Neural cell (in vitro differentiated cells): ENCODE data around the gene HECA. TPM values are rescaled to one million over a fixed set of nuclear protein-coding genes. Genes with fewer than 3 reads are reported as not detected.

ENCODE experiments used
- H2AFZ ChIP-seq: fragments of 200-600, 300-800 bp; sonication (generic), shearing (Covaris generic); 2 replicates; pipeline ENCODE4 v1.6.0; 2014; ENCODE audit warnings: low read depth, mild to moderate bottlenecking, antibody characterized with exemption, low read length, moderate library complexity
- H3F3A ChIP-seq: fragments of 200-600 bp; shearing (Covaris generic); 2 replicates; pipeline ENCODE4 v1.6.1; 2016; ENCODE audit warnings: mild to moderate bottlenecking, moderate library complexity, mixed read lengths, antibody characterized with exemption, low read length; ENCODE audit not compliant: insufficient read depth, poor library complexity, severe bottlenecking
- H3K27ac ChIP-seq: fragments of 200-600, 300-800 bp; sonication (generic), shearing (Covaris generic); 2 replicates; pipeline ENCODE4 v1.5.1; 2014; ENCODE audit warnings: mild to moderate bottlenecking, low read length, moderate library complexity
- H3K27me3 ChIP-seq: fragments of 300-800, 200-600 bp; sonication (generic), shearing (Covaris generic); 2 replicates; pipeline ENCODE4 v1.6.0; 2014; ENCODE audit warnings: mild to moderate bottlenecking, low read depth, low read length, moderate library complexity; ENCODE audit not compliant: insufficient read depth
- H3K36me3 ChIP-seq: fragments of 300-800, 200-600 bp; sonication (generic), shearing (Covaris generic); 2 replicates; pipeline ENCODE4 v1.5.1; 2014; ENCODE audit warnings: mild to moderate bottlenecking, antibody characterized with exemption, low read length, moderate library complexity; ENCODE audit not compliant: insufficient read depth
- H3K4me2 ChIP-seq: fragments of 300-800, 200-600 bp; sonication (generic), shearing (Covaris generic); 2 replicates; pipeline ENCODE4 v1.6.0; 2014; ENCODE audit warnings: mild to moderate bottlenecking, low read length
- H3K4me3 ChIP-seq: fragments of 300-800, 200-600 bp; sonication (generic), shearing (Covaris generic); 2 replicates; pipeline ENCODE4 v1.5.1; 2014; ENCODE audit warnings: mild to moderate bottlenecking, low read length, moderate library complexity
- H3K79me2 ChIP-seq: fragments of 200-600 bp; shearing (Covaris generic); replicated peaks from 2 replicates; pipeline ENCODE4 v1.6.0; 2014; ENCODE audit warnings: mild to moderate bottlenecking, low read length, moderate library complexity; ENCODE audit not compliant: insufficient read depth
- H3K9ac ChIP-seq: fragments of 300-800, 200-600 bp; sonication (generic), shearing (Covaris generic); 2 replicates; pipeline ENCODE4 v1.6.1; 2016; ENCODE audit warnings: mild to moderate bottlenecking, low read length, mixed read lengths
- H3K9me2 ChIP-seq: fragments of 200-600 bp; shearing (Covaris generic); 2 replicates; pipeline ENCODE4 v1.6.1; 2016; ENCODE audit warnings: mild to moderate bottlenecking, low read length, mixed read lengths; ENCODE audit not compliant: insufficient read depth
- H3K9me3 ChIP-seq: fragments of 200-600, 300-800 bp; sonication (generic), shearing (Covaris generic); 2 replicates; pipeline ENCODE4 v1.6.1; 2016; ENCODE audit warnings: mild to moderate bottlenecking, mixed run types, low read length, moderate library complexity, mixed read lengths
- H4K20me1 ChIP-seq: fragments of 200-600 bp; shearing (Covaris generic); 2 replicates; pipeline ENCODE4 v1.6.1; 2016; ENCODE audit warnings: mild to moderate bottlenecking, mixed run types; ENCODE audit not compliant: insufficient read depth
- CTCF ChIP-seq: fragments of 450-650 bp; IDR thresholded peaks from 2 replicates; pipeline ENCODE4 v1.5.1; 2014; ENCODE audit warnings: antibody characterized with exemption, mild to moderate bottlenecking, moderate library complexity; ENCODE audit not compliant: poor library complexity, severe bottlenecking
- EP300 ChIP-seq: fragments of 450-650 bp; conservative IDR thresholded peaks from 2 replicates; pipeline ENCODE4 v1.6.1; 2014; ENCODE audit warnings: antibody characterized with exemption, mild to moderate bottlenecking, moderate library complexity; ENCODE audit not compliant: poor library complexity, severe bottlenecking
- EZH2 ChIP-seq: fragments of 200-600, 300-800 bp; shearing (Covaris generic), sonication (generic); IDR thresholded peaks from 2 replicates; pipeline ENCODE4 v1.6.1; 2014; ENCODE audit warnings: antibody characterized with exemption, low read length, borderline replicate concordance, mild to moderate bottlenecking; ENCODE audit not compliant: insufficient read depth, poor library complexity, severe bottlenecking
- MXI1 ChIP-seq: fragments of 450-650 bp; conservative IDR thresholded peaks from 2 replicates; pipeline ENCODE4 v1.6.1; 2014; ENCODE audit warnings: antibody characterized with exemption, mild to moderate bottlenecking; ENCODE audit not compliant: poor library complexity, severe bottlenecking
- POLR2AphosphoS5 ChIP-seq: IDR thresholded peaks from 2 replicates; pipeline ENCODE4 v1.6.1; 2012
- RAD21 ChIP-seq: fragments of 450-650 bp; conservative IDR thresholded peaks from 2 replicates; pipeline ENCODE4 v1.6.1; 2014; ENCODE audit warnings: antibody characterized with exemption, mild to moderate bottlenecking, moderate library complexity
- REST ChIP-seq: IDR thresholded peaks from 2 replicates; pipeline ENCODE4 v1.6.1; 2012; ENCODE audit warnings: borderline replicate concordance
- SMC3 ChIP-seq: fragments of 450-650 bp; conservative IDR thresholded peaks from 2 replicates; pipeline ENCODE4 v1.6.1; 2014; ENCODE audit warnings: antibody characterized with exemption, mild to moderate bottlenecking, moderate library complexity; ENCODE audit not compliant: poor library complexity
- TAF1 ChIP-seq: IDR thresholded peaks from 2 replicates; pipeline ENCODE4 v1.6.1; 2012; ENCODE audit warnings: low read depth
- polyA plus RNA-seq: library from polyadenylated mRNA; depleted of rRNA; stranded (reverse); fragments of >200 nt; gene quantifications from 2 replicates; pipeline ENCODE4 v1.2.3, GENCODE V29; 2014

The HECA gene
- polyA plus RNA-seq, 1 donor from 2014 or later, result 20.2 TPM

GRCh38 chr6:139173822-139174221 is 38.9 kb downstream of the HECA start:
- Histone ChIP-seq H3K27me3 (no peaks in the 10 kb centered on the region), H2AFZ (no peak overlapping the region), H3F3A (no peaks in the 10 kb centered on the region), H3K9me2 (no peaks in the 10 kb centered on the region), H3K9ac (no peak overlapping the region), H4K20me1 (no peaks in the 10 kb centered on the region), H3K9me3 (no peaks in the 10 kb centered on the region), H3K4me2 (no peak overlapping the region), H3K4me3 (no peak overlapping the region), H3K36me3 (peaks cover 3% of the 10 kb centered on the region), H3K79me2 (no peaks in the 10 kb centered on the region), H3K27ac (no peak overlapping the region)
- TF ChIP-seq CTCF (no peak), EP300 (no peak), RAD21 (no peak), REST (no peak), TAF1 (no peak), MXI1 (no peak), SMC3 (no peak), EZH2 (no peak), POLR2AphosphoS5 (no peak)

- TF ChIP-seq RAD21 (no peak), MXI1 (no peak), EP300 (no peak), EZH2 (no peak), SMC3 (no peak), TAF1 (no peak), CTCF (no peak), REST (no peak), POLR2AphosphoS5 (no peak)
- Histone ChIP-seq H3K27me3 (no peaks in the 10 kb centered on the region), H3F3A (no peaks in the 10 kb centered on the region), H3K9me3 (no peaks in the 10 kb centered on the region), H3K36me3 (peaks cover 2% of the 10 kb centered on the region), H3K27ac (no peak overlapping the region), H3K4me3 (no peak overlapping the region), H3K9me2 (no peaks in the 10 kb centered on the region), H4K20me1 (no peaks in the 10 kb centered on the region), H3K4me2 (no peak overlapping the region), H2AFZ (no peak overlapping the region), H3K79me2 (no peaks in the 10 kb centered on the region), H3K9ac (no peak overlapping the region)
Measured at GRCh38 chr6:139174961-139175360, 40.1 kb downstream of the HECA start.
